Mesenchymal stem cell (in vitro differentiated cells and primary cell): ENCODE results near the gene ATG5.

Source experiments
- DNase-seq: peaks from one replicate; pipeline ENCODE4 v3.0.0-alpha.2; 2013
- H2AFZ ChIP-seq: one replicate; pipeline ENCODE4 v1.6.1; 2013; ENCODE audit warnings: low read depth, mild to moderate bottlenecking, control low read depth, inconsistent platforms, low read length, moderate library complexity
- H2AK5ac ChIP-seq: 2 replicates; pipeline ENCODE4 v1.6.1; 2013; ENCODE audit warnings: low read length, moderate library complexity, mild to moderate bottlenecking, inconsistent platforms; ENCODE audit not compliant: severe bottlenecking
- H2BK120ac ChIP-seq: one replicate; pipeline ENCODE4 v1.6.1; 2013; ENCODE audit warnings: low read depth, mild to moderate bottlenecking, inconsistent platforms, low read length, moderate library complexity
- H2BK12ac ChIP-seq, 2 experiments: one replicate each; pipeline ENCODE4 v1.6.1; 2013; ENCODE audit warnings: inconsistent platforms in 2 of 2, low read length in 2 of 2, mild to moderate bottlenecking in 2 of 2, moderate library complexity in 2 of 2, control low read depth in 1 of 2
- H2BK15ac ChIP-seq: one replicate; pipeline ENCODE4 v1.6.1; 2013; ENCODE audit warnings: mild to moderate bottlenecking, low read depth, inconsistent platforms; ENCODE audit not compliant: poor library complexity, severe bottlenecking
- H2BK5ac ChIP-seq: 2 replicates; pipeline ENCODE4 v1.6.1; 2013; ENCODE audit warnings: low read depth, mild to moderate bottlenecking, low read length, control low read depth, inconsistent platforms; ENCODE audit not compliant: poor library complexity, severe bottlenecking
- H3K14ac ChIP-seq, 2 experiments: one replicate each; pipeline ENCODE4 v1.6.1; 2013; ENCODE audit warnings: inconsistent platforms in 2 of 2, low read length in 2 of 2, control low read depth in 1 of 2, mild to moderate bottlenecking in 1 of 2, moderate library complexity in 1 of 2
- H3K18ac ChIP-seq, 2 experiments: one replicate each; pipeline ENCODE4 v1.6.1; 2013; ENCODE audit warnings: inconsistent platforms in 2 of 2, low read length in 2 of 2, control low read depth in 1 of 2, low read depth in 1 of 2, mild to moderate bottlenecking in 1 of 2
- H3K23ac ChIP-seq, 2 experiments: one replicate each; pipeline ENCODE4 v1.6.1; 2013; ENCODE audit warnings: inconsistent platforms in 2 of 2, low read length in 2 of 2, mild to moderate bottlenecking in 2 of 2, moderate library complexity in 2 of 2, control low read depth in 1 of 2
- H3K27ac ChIP-seq: 2 replicates; pipeline ENCODE4 v1.5.1; 2013; ENCODE audit warnings: mild to moderate bottlenecking, moderate library complexity, low read length, control low read depth, inconsistent platforms; ENCODE audit not compliant: poor library complexity, severe bottlenecking
- H3K27me3 ChIP-seq, 2 experiments: 2 replicates each; pipeline versions ENCODE4 v1.6.1 to v1.7.0; 2013; ENCODE audit warnings: low read length in 2 of 2, mild to moderate bottlenecking in 2 of 2, moderate library complexity in 2 of 2, control low read depth in 1 of 2, inconsistent platforms in 1 of 2; ENCODE audit not compliant: control insufficient read depth in 1 of 2, insufficient read depth in 1 of 2
- H3K36me3 ChIP-seq, 2 experiments: 2 replicates each; pipeline versions ENCODE4 v1.6.1 to v1.7.0; 2013; ENCODE audit warnings: low read length in 2 of 2, control low read depth in 1 of 2, inconsistent platforms in 1 of 2, low read depth in 1 of 2, mild to moderate bottlenecking in 1 of 2; ENCODE audit not compliant: insufficient read depth in 2 of 2, control insufficient read depth in 1 of 2
- H3K4ac ChIP-seq, 2 experiments: one replicate each; pipeline ENCODE4 v1.6.1; 2013; ENCODE audit warnings: inconsistent platforms in 2 of 2, low read length in 2 of 2, mild to moderate bottlenecking in 2 of 2, moderate library complexity in 2 of 2, control low read depth in 1 of 2, low read depth in 1 of 2
- H3K4me1 ChIP-seq: 2 replicates; pipeline ENCODE4 v1.6.1; 2013; ENCODE audit warnings: low read depth, low read length, control low read depth; ENCODE audit not compliant: control insufficient read depth, insufficient read depth
- H3K4me2 ChIP-seq: 2 replicates; pipeline ENCODE4 v1.6.1; 2013; ENCODE audit warnings: low read length, mild to moderate bottlenecking, inconsistent platforms; ENCODE audit not compliant: poor library complexity, severe bottlenecking
- H3K4me3 ChIP-seq, 2 experiments: 2 replicates each; pipeline versions ENCODE4 v1.5.1 to v1.7.0; 2013; ENCODE audit warnings: low read length in 2 of 2, mild to moderate bottlenecking in 2 of 2, control low read depth in 1 of 2, low read depth in 1 of 2; ENCODE audit not compliant: insufficient read depth in 1 of 2
- H3K79me1 ChIP-seq: replicated peaks from 2 replicates; pipeline ENCODE4 v1.6.1; 2013; ENCODE audit warnings: mild to moderate bottlenecking, control low read depth, low read length, inconsistent platforms; ENCODE audit not compliant: poor library complexity, severe bottlenecking
- H3K9ac ChIP-seq: 2 replicates; pipeline ENCODE4 v1.7.0; 2013; ENCODE audit warnings: mild to moderate bottlenecking, low read length, moderate library complexity
- H3K9me3 ChIP-seq: 2 replicates; pipeline ENCODE4 v1.7.0; 2013; ENCODE audit warnings: mild to moderate bottlenecking, low read length; ENCODE audit not compliant: control insufficient read depth
- H4K8ac ChIP-seq: one replicate; pipeline ENCODE4 v1.6.1; 2013; ENCODE audit warnings: inconsistent platforms, mild to moderate bottlenecking, low read length, moderate library complexity
- H4K91ac ChIP-seq: one replicate; pipeline ENCODE4 v1.6.1; 2013; ENCODE audit warnings: mild to moderate bottlenecking, low read length, inconsistent platforms
- WGBS: methylation state at CpG from one replicate; pipeline ENCODE4 v1.1.7; 2013; ENCODE audit warnings: mixed read lengths; 5-methylcytosine and 5-hydroxymethylcytosine counted together

The ATG5 gene

GRCh38 chr6:106223300-106223930 is 102.1 kb downstream of the ATG5 start:
- no peak overlapping the region for H2BK5ac ChIP-seq
- H3K27ac ChIP-seq: no peak overlapping the region
- peaks cover 7 to 8% of the 10 kb centered on the region in 2 experiments for H3K36me3 ChIP-seq
- peak; percentile 74 for DNase-seq
- no peak overlapping the region for H2AFZ ChIP-seq
- no peak overlapping the region for H3K14ac ChIP-seq
- no peak overlapping the region for H3K23ac ChIP-seq
- H3K4me2 ChIP-seq: no peak overlapping the region
- H3K9ac ChIP-seq: peak overlapping the region; percentile 25
- H3K79me1 ChIP-seq: peaks cover 12% of the 10 kb centered on the region
- H2BK12ac ChIP-seq: no peak overlapping the region
- H3K4me1 ChIP-seq: no peaks in the 10 kb centered on the region
- H3K27me3 ChIP-seq: no peaks in the 10 kb centered on the region
- H3K18ac ChIP-seq: no peak overlapping the region
- no peak overlapping the region for H2AK5ac ChIP-seq
- no peaks in the 10 kb centered on the region for H3K9me3 ChIP-seq
- H3K4me3 ChIP-seq: no peak overlapping the region
- no peak overlapping the region for H3K4ac ChIP-seq
- no peak overlapping the region for H4K8ac ChIP-seq
- no peak overlapping the region for H4K91ac ChIP-seq
- no peak overlapping the region for H2BK15ac ChIP-seq
- no peak overlapping the region for H2BK120ac ChIP-seq
- no CpG with 5 or more reads among the region's 2 CpGs for WGBS

GRCh38 chr6:106220485-106220884 is 105.1 kb downstream of the ATG5 start:
- Histone ChIP-seq H3K14ac (no peak overlapping the region), H3K23ac (no peak overlapping the region), H3K79me1 (peaks cover 10% of the 10 kb centered on the region), H3K9ac (no peak overlapping the region), H3K27me3 (no peaks in the 10 kb centered on the region), H3K27ac (no peak overlapping the region), H3K18ac (no peak overlapping the region), H2BK12ac (no peak overlapping the region), H3K4ac (no peak overlapping the region), H3K4me3 (no peak overlapping the region), H4K8ac (no peak overlapping the region), H3K9me3 (no peaks in the 10 kb centered on the region), H2BK15ac (no peak overlapping the region), H4K91ac (no peak overlapping the region), H2BK5ac (no peak overlapping the region), H3K36me3 (no peaks in the 10 kb centered on the region), H2AK5ac (no peak overlapping the region), H2AFZ (no peak overlapping the region), H2BK120ac (no peak overlapping the region), H3K4me2 (no peak overlapping the region), H3K4me1 (no peaks in the 10 kb centered on the region)
- no peak for DNase-seq

- Histone ChIP-seq H2BK5ac (no peak overlapping the region), H3K4me3 (no peak overlapping the region), H3K9ac (no peak overlapping the region), H3K27ac (no peak overlapping the region), H4K91ac (no peak overlapping the region), H3K9me3 (no peaks in the 10 kb centered on the region), H3K4ac (no peak overlapping the region), H3K4me1 (no peaks in the 10 kb centered on the region), H3K79me1 (peaks cover 11% of the 10 kb centered on the region), H2BK15ac (no peak overlapping the region), H3K14ac (no peak overlapping the region), H3K27me3 (no peaks in the 10 kb centered on the region), H4K8ac (no peak overlapping the region), H2BK120ac (no peak overlapping the region), H2BK12ac (no peak overlapping the region), H3K4me2 (no peak overlapping the region), H3K23ac (no peak overlapping the region), H3K36me3 (no peaks in the 10 kb centered on the region), H2AFZ (no peak overlapping the region), H2AK5ac (no peak overlapping the region), H3K18ac (no peak overlapping the region)
- WGBS: 83% methylated on average over 1 of the region's 1 CpG
- DNase-seq: no peak
Measured at GRCh38 chr6:106216527-106216926, 109.0 kb downstream of the ATG5 start.

GRCh38 chr6:106215608-106216007 is 110.0 kb downstream of the ATG5 start:
- H3K9ac ChIP-seq: no peak overlapping the region
- no peak overlapping the region for H2AK5ac ChIP-seq
- no peak overlapping the region for H4K91ac ChIP-seq
- no peak overlapping the region for H2BK12ac ChIP-seq
- no peak overlapping the region for H3K23ac ChIP-seq
- no peaks in the 10 kb centered on the region for H3K4me1 ChIP-seq
- no peak overlapping the region for H2BK120ac ChIP-seq
- no peak overlapping the region for H3K18ac ChIP-seq
- H2BK15ac ChIP-seq: no peak overlapping the region
- peaks cover 11% of the 10 kb centered on the region for H3K79me1 ChIP-seq
- 98% methylated on average over 2 of the region's 3 CpGs for WGBS
- no peak overlapping the region for H2AFZ ChIP-seq
- H3K4ac ChIP-seq: no peak overlapping the region
- no peak overlapping the region for H2BK5ac ChIP-seq
- H3K14ac ChIP-seq: no peak overlapping the region
- H3K9me3 ChIP-seq: no peaks in the 10 kb centered on the region
- H3K4me2 ChIP-seq: no peak overlapping the region
- no peaks in the 10 kb centered on the region for H3K27me3 ChIP-seq
- no peak overlapping the region for H4K8ac ChIP-seq
- DNase-seq: no peak
- H3K27ac ChIP-seq: no peak overlapping the region
- H3K36me3 ChIP-seq: no peaks in the 10 kb centered on the region
- no peak overlapping the region for H3K4me3 ChIP-seq
